ENCODE data around the gene TYW1B.
"Not testable (repeated sequence)": the region's sequence is repeated elsewhere in the genome, so short reads cannot be mapped to it uniquely, and the experiment has no call there.

GRCh38 chr7:72772627-72773026 is 55.4 kb downstream of the TYW1B start:
- TF ChIP-seq POLR2A, POLR2AphosphoS5 (IDR thresholded peaks at IDR 0.05): not testable (repeated sequence)
- TF ChIP-seq, protein P1, sequence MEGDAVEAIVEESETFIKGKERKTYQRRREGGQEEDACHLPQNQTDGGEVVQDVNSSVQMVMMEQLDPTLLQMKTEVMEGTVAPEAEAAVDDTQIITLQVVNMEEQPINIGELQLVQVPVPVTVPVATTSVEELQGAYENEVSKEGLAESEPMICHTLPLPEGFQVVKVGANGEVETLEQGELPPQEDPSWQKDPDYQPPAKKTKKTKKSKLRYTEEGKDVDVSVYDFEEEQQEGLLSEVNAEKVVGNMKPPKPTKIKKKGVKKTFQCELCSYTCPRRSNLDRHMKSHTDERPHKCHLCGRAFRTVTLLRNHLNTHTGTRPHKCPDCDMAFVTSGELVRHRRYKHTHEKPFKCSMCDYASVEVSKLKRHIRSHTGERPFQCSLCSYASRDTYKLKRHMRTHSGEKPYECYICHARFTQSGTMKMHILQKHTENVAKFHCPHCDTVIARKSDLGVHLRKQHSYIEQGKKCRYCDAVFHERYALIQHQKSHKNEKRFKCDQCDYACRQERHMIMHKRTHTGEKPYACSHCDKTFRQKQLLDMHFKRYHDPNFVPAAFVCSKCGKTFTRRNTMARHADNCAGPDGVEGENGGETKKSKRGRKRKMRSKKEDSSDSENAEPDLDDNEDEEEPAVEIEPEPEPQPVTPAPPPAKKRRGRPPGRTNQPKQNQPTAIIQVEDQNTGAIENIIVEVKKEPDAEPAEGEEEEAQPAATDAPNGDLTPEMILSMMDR (IDR thresholded peaks at IDR 0.05), result not testable (repeated sequence)

All from breast epithelium (tissue), 3 donors.